ENCODE results near the gene IMMT.

Gene IMMT

DNA sequence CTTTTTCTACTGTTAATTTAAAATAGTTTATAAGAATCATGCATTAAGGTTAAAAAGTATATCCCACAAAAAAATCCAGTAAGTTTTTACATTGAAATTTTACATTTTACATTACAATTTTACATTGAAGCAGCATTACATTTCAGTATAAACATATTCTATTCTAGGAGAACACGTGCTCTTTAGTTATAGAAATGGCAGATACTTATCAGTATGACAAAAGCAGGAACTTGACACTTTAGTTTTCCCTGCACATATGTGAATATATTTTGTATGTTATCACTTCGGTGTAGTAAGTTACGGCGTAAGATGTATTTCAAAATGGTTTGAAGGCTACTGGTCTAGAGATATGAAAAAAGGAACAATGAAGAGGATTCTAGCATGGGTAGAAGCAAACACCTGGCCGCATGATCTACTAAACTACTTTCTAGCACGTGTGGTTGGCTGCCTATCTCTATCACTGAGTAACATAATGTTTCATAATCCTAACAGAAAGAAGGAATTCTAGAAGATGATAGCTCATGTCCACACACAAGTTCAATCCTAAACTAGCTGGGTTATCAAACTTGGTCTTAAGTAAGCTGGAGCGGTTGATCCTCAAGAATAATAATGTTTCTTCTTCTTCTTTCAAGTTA lies 5.4 kb downstream of the IMMT start:
- CTCF ChIA-PET = no interaction called here
- Histone ChIP-seq H3K9me3 (ENCODE audit: control extremely low read depth in 1 of 5, control insufficient read depth in 4 of 5, insufficient read depth in 2 of 5, low read depth in 1 of 5, low read length in 4 of 5) (no peaks in the 10 kb centered on the region), H3K27ac (ENCODE audit: insufficient read depth in 1 of 2, low read depth in 1 of 2, low read length in 2 of 2, poor library complexity in 1 of 2, severe bottlenecking in 2 of 2) (peak overlapping the region in 1 of 2 experiments; percentile 41), H3K27me3 (replicated peaks in 2 of 5; ENCODE audit: control insufficient read depth in 4 of 5, insufficient read depth in 5 of 5, low read length in 4 of 5) (no peaks in the 10 kb centered on the region), H3K4me3 (ENCODE audit: control insufficient read depth in 1 of 7, extremely low read depth in 1 of 7, insufficient read depth in 4 of 7, low read depth in 2 of 7, low read length in 6 of 7) (no peak overlapping the region), H3K4me1 (ENCODE audit: control extremely low read depth in 1 of 4, control insufficient read depth in 4 of 4, insufficient read depth in 4 of 4, low read length in 3 of 4) (peaks cover 16 to 32% (median 26%) of the 10 kb centered on the region in 4 experiments), H3K36me3 (ENCODE audit: control insufficient read depth in 4 of 4, insufficient read depth in 4 of 4, low read length in 3 of 4) (peaks cover 4 to 21% (median 10%) of the 10 kb centered on the region in 4 experiments)
- POLR2A ChIA-PET = no interaction called here
- 81% methylated on average over 5 of the region's 7 CpGs for WGBS (ENCODE audit: insufficient coverage)
- DNase-seq = no peak

DNA sequence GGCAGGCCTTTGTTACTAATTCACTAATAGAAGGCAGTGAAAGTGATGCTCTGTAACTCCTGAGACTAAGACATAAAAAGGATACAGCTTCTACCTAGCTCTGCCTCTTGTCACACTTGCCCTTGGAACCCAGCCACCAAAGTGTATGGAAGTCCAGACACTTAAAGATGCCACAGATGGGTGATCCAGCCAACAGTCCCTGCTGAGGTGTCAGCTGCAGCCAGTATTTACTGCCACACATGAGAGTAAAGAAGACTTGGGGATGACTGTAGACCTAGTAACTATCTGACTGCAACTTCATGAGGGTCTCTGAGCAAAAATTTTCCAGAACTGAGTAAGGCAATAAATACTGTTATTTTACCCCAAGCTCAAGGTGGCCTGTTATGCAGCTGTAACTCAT lies 8.8 kb downstream of the IMMT start:
- DNase-seq = no peak
- Histone ChIP-seq H3K36me3 (ENCODE audit: control insufficient read depth in 4 of 4, insufficient read depth in 4 of 4, low read length in 3 of 4) (peaks cover 4 to 21% (median 9%) of the 10 kb centered on the region in 4 experiments), H3K4me1 (ENCODE audit: control extremely low read depth in 1 of 4, control insufficient read depth in 4 of 4, insufficient read depth in 4 of 4, low read length in 3 of 4) (peaks cover 8 to 18% (median 14%) of the 10 kb centered on the region in 4 experiments), H3K27me3 (replicated peaks in 2 of 5; ENCODE audit: control insufficient read depth in 4 of 5, insufficient read depth in 5 of 5, low read length in 4 of 5) (no peaks in the 10 kb centered on the region), H3K9me3 (ENCODE audit: control extremely low read depth in 1 of 5, control insufficient read depth in 4 of 5, insufficient read depth in 2 of 5, low read depth in 1 of 5, low read length in 4 of 5) (no peaks in the 10 kb centered on the region), H3K4me3 (ENCODE audit: control insufficient read depth in 1 of 7, extremely low read depth in 1 of 7, insufficient read depth in 4 of 7, low read depth in 2 of 7, low read length in 6 of 7) (no peak overlapping the region), H3K27ac (ENCODE audit: insufficient read depth in 1 of 2, low read depth in 1 of 2, low read length in 2 of 2, poor library complexity in 1 of 2, severe bottlenecking in 2 of 2) (no peak overlapping the region)
- CTCF ChIA-PET = interaction anchor here (0.7 to 1.9 kb wide), 7 partner anchors 7 to 186 kb away, joined by 3 to 6 read pairs (median 4); partner anchors contain the start of gene IMMT
- POLR2A ChIA-PET = interaction anchor here (1.5 kb wide), 1 partner anchor 9 kb away, joined by 3 read pairs; the partner anchor contains the start of gene IMMT

DNA sequence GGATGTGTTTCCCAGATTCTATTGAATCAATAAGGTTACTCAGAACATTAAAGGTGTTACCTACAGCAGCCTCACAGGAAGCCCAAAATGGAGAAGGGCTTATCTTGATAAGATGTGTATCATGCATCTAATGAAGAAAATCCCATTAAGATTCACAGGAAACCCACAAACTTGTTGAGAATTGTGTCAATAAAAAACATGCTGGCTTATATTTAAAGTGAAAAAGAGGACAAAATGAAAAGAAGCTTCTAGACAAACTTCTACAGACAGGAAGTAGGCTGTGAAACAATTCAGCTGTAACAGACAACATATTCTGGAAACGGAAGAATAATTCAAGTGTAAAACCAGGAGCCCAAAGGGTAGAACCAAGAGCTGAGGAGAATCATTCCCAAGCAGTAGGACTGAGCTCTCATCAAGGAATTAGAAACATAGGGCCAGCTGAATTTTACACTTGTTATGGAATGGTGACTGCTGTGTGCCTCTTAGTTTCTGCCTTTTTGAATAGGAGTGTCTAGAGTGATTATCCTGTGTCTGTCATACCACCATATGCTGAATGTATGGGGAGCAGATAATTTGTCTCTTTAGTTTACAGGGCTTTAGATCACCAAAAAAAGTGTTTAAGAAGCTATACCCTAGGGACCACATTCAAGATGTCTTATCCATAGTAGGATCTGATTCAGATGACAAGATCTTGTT lies 9.6 kb downstream of the IMMT start:
- H3K9me3 ChIP-seq (ENCODE audit: control extremely low read depth in 1 of 5, control insufficient read depth in 4 of 5, insufficient read depth in 2 of 5, low read depth in 1 of 5, low read length in 4 of 5) = no peaks in the 10 kb centered on the region
- H3K4me1 ChIP-seq (ENCODE audit: control extremely low read depth in 1 of 4, control insufficient read depth in 4 of 4, insufficient read depth in 4 of 4, low read length in 3 of 4) = peaks cover 8 to 18% (median 14%) of the 10 kb centered on the region in 4 experiments
- WGBS (ENCODE audit: insufficient coverage) = 50% methylated on average over 1 of the region's 1 CpG
- H3K27ac ChIP-seq (ENCODE audit: insufficient read depth in 1 of 2, low read depth in 1 of 2, low read length in 2 of 2, poor library complexity in 1 of 2, severe bottlenecking in 2 of 2) = no peak overlapping the region
- H3K36me3 ChIP-seq (ENCODE audit: control insufficient read depth in 4 of 4, insufficient read depth in 4 of 4, low read length in 3 of 4) = peaks cover 7 to 18% (median 12%) of the 10 kb centered on the region in 4 experiments
- H3K27me3 ChIP-seq (replicated peaks in 2 of 5; ENCODE audit: control insufficient read depth in 4 of 5, insufficient read depth in 5 of 5, low read length in 4 of 5) = no peaks in the 10 kb centered on the region
- H3K4me3 ChIP-seq (ENCODE audit: control insufficient read depth in 1 of 7, extremely low read depth in 1 of 7, insufficient read depth in 4 of 7, low read depth in 2 of 7, low read length in 6 of 7) = no peak overlapping the region
- POLR2A ChIA-PET = interaction anchor here (0.6 to 1.5 kb wide), 3 partner anchors 10 to 38 kb away, joined by 3 to 6 read pairs (median 3); partner anchors contain the start of genes IMMT and MRPL35
- CTCF ChIA-PET = interaction anchor here (0.7 to 1.9 kb wide), 6 partner anchors 8 to 36 kb away, joined by 3 to 6 read pairs (median 4); no protein-coding TSS in a partner anchor
- DNase-seq = no peak

DNA sequence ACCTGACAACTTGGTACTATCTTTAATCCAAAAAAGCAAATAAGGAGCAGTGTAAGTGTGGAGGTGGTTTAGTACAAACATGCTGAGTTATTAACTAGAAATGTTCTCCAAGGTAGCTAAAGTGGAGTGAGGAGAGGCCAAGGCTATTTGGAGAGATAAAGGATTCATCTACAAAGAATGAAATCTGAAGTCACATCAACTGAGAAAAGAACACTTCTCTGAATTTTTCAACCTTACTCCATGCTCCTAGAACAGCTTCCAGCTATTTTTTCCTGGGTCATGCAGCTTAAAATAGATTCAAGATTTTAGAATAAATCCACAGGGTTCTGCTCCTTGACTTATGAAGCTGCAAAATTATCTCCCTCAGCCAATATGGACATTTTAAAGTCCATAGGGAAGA lies 18.7 kb downstream of the IMMT start:
- ChIA-PET POLR2A (no interaction called here), CTCF (interaction anchor here (0.6 to 1.8 kb wide), 2 partner anchors 9 to 12 kb away, joined by 3 to 4 read pairs; no protein-coding TSS in a partner anchor)
- no peaks in the 10 kb centered on the region for H3K9me3 ChIP-seq (ENCODE audit: control extremely low read depth in 1 of 5, control insufficient read depth in 4 of 5, insufficient read depth in 2 of 5, low read depth in 1 of 5, low read length in 4 of 5)
- DNase-seq = no peak
- H3K36me3 ChIP-seq (ENCODE audit: control insufficient read depth in 4 of 4, insufficient read depth in 4 of 4, low read length in 3 of 4) = peaks cover 14 to 49% (median 32%) of the 10 kb centered on the region in 4 experiments
- H3K4me3 ChIP-seq (ENCODE audit: control insufficient read depth in 1 of 7, extremely low read depth in 1 of 7, insufficient read depth in 4 of 7, low read depth in 2 of 7, low read length in 6 of 7) = no peak overlapping the region
- H3K27me3 ChIP-seq (replicated peaks in 2 of 5; ENCODE audit: control insufficient read depth in 4 of 5, insufficient read depth in 5 of 5, low read length in 4 of 5) = no peaks in the 10 kb centered on the region
- H3K27ac ChIP-seq (ENCODE audit: insufficient read depth in 1 of 2, low read depth in 1 of 2, low read length in 2 of 2, poor library complexity in 1 of 2, severe bottlenecking in 2 of 2) = no peak overlapping the region
- no peaks in the 10 kb centered on the region for H3K4me1 ChIP-seq (ENCODE audit: control extremely low read depth in 1 of 4, control insufficient read depth in 4 of 4, insufficient read depth in 4 of 4, low read length in 3 of 4)

DNA sequence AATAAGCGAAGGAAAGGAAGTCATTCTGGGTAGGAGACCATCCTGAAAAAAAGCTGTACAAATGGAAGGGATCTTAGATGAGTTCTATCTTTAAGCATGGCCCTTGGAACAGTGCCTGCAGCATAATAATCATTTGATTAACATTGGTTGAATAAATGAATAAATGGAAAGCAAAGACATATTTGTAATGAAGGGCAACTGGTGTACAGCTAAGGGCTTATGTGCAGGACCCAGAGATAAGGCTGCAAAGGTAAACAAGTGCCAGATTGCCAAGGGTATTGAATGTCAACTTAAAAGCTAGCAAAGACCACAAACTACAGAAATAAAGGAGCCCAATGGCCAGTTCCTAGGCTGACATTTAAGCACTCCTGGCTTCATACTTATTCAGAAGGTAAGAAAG lies 19.4 kb downstream of the IMMT start:
- Histone ChIP-seq H3K36me3 (ENCODE audit: control insufficient read depth in 4 of 4, insufficient read depth in 4 of 4, low read length in 3 of 4) (peaks cover 13 to 55% (median 36%) of the 10 kb centered on the region in 4 experiments), H3K4me1 (ENCODE audit: control extremely low read depth in 1 of 4, control insufficient read depth in 4 of 4, insufficient read depth in 4 of 4, low read length in 3 of 4) (no peaks in the 10 kb centered on the region), H3K27me3 (replicated peaks in 2 of 5; ENCODE audit: control insufficient read depth in 4 of 5, insufficient read depth in 5 of 5, low read length in 4 of 5) (no peaks in the 10 kb centered on the region), H3K27ac (ENCODE audit: insufficient read depth in 1 of 2, low read depth in 1 of 2, low read length in 2 of 2, poor library complexity in 1 of 2, severe bottlenecking in 2 of 2) (no peak overlapping the region), H3K4me3 (ENCODE audit: control insufficient read depth in 1 of 7, extremely low read depth in 1 of 7, insufficient read depth in 4 of 7, low read depth in 2 of 7, low read length in 6 of 7) (no peak overlapping the region), H3K9me3 (ENCODE audit: control extremely low read depth in 1 of 5, control insufficient read depth in 4 of 5, insufficient read depth in 2 of 5, low read depth in 1 of 5, low read length in 4 of 5) (no peaks in the 10 kb centered on the region)
- POLR2A ChIA-PET = no interaction called here
- WGBS (ENCODE audit: insufficient coverage) = 91% methylated on average over 1 of the region's 1 CpG
- no peak for DNase-seq
- CTCF ChIA-PET = interaction anchor here (1.8 kb wide), 1 partner anchor 10 kb away, joined by 4 read pairs; no protein-coding TSS in a partner anchor

DNA sequence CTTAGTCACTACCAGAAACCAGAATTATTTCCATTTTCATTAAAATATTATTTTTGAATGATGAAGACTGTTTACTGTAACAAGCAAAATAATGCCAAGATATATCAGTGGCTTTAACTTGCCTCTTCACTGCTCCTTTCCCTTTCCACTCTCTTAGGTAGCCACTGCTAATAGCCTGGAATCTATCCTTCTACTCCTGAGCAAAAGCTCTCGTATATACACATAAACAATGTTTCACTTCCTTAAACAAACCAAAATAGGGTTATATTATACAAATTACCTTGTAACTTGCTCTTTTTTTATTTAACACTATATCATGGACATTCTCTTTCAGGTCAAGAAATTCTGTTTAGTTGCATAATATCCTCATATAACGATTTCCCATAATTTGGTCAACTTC lies 20.8 kb downstream of the IMMT start:
- ChIA-PET POLR2A (no interaction called here), CTCF (no interaction called here)
- no peak overlapping the region for H3K4me3 ChIP-seq (ENCODE audit: control insufficient read depth in 1 of 7, extremely low read depth in 1 of 7, insufficient read depth in 4 of 7, low read depth in 2 of 7, low read length in 6 of 7)
- H3K9me3 ChIP-seq (ENCODE audit: control extremely low read depth in 1 of 5, control insufficient read depth in 4 of 5, insufficient read depth in 2 of 5, low read depth in 1 of 5, low read length in 4 of 5) = no peaks in the 10 kb centered on the region
- no peaks in the 10 kb centered on the region for H3K4me1 ChIP-seq (ENCODE audit: control extremely low read depth in 1 of 4, control insufficient read depth in 4 of 4, insufficient read depth in 4 of 4, low read length in 3 of 4)
- DNase-seq = no peak
- 100% methylated on average over 1 of the region's 2 CpGs for WGBS (ENCODE audit: insufficient coverage)
- peak overlapping the region in 1 of 2 experiments; percentile 14 for H3K27ac ChIP-seq (ENCODE audit: insufficient read depth in 1 of 2, low read depth in 1 of 2, low read length in 2 of 2, poor library complexity in 1 of 2, severe bottlenecking in 2 of 2)
- no peaks in the 10 kb centered on the region for H3K27me3 ChIP-seq (replicated peaks in 2 of 5; ENCODE audit: control insufficient read depth in 4 of 5, insufficient read depth in 5 of 5, low read length in 4 of 5)
- peaks cover 10 to 64% (median 41%) of the 10 kb centered on the region in 4 experiments for H3K36me3 ChIP-seq (ENCODE audit: control insufficient read depth in 4 of 4, insufficient read depth in 4 of 4, low read length in 3 of 4)

DNA sequence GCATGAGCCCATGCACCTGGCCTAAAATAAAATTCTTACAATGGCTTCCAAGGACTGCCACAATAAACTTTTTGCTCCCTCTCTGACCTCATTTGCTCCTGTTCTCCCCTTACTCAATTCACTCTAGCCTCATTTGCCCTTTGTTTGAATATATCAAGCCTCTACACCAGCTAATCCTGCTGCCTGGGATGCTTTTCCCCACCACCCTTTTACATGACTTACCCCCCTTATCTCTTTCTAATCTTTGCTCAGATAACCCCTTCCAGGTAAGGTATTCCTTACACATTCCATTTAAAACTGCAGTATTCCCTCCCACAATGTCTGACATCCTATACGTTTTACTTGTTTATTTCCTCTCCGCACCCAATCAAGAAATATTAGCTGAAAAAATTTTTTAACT lies 22.7 kb downstream of the IMMT start:
- no peak overlapping the region for H3K27ac ChIP-seq (ENCODE audit: insufficient read depth in 1 of 2, low read depth in 1 of 2, low read length in 2 of 2, poor library complexity in 1 of 2, severe bottlenecking in 2 of 2)
- no peaks in the 10 kb centered on the region for H3K9me3 ChIP-seq (ENCODE audit: control extremely low read depth in 1 of 5, control insufficient read depth in 4 of 5, insufficient read depth in 2 of 5, low read depth in 1 of 5, low read length in 4 of 5)
- no peaks in the 10 kb centered on the region for H3K4me1 ChIP-seq (ENCODE audit: control extremely low read depth in 1 of 4, control insufficient read depth in 4 of 4, insufficient read depth in 4 of 4, low read length in 3 of 4)
- ChIA-PET POLR2A (no interaction called here), CTCF (interaction anchor here (0.9 kb wide), 1 partner anchor 10 kb away, joined by 3 read pairs; no protein-coding TSS in a partner anchor)
- H3K36me3 ChIP-seq (ENCODE audit: control insufficient read depth in 4 of 4, insufficient read depth in 4 of 4, low read length in 3 of 4) = peaks cover 19 to 71% (median 42%) of the 10 kb centered on the region in 4 experiments
- 83% methylated on average over 1 of the region's 2 CpGs for WGBS (ENCODE audit: insufficient coverage)
- DNase-seq = no peak
- H3K4me3 ChIP-seq (ENCODE audit: control insufficient read depth in 1 of 7, extremely low read depth in 1 of 7, insufficient read depth in 4 of 7, low read depth in 2 of 7, low read length in 6 of 7) = no peak overlapping the region
- no peaks in the 10 kb centered on the region for H3K27me3 ChIP-seq (replicated peaks in 2 of 5; ENCODE audit: control insufficient read depth in 4 of 5, insufficient read depth in 5 of 5, low read length in 4 of 5)

Measured in common myeloid progenitor, CD34-positive (primary cell).